GM18526 (cell line): ENCODE results near the gene C17orf113.
A peak's percentile ranks its signal among the peaks of the same experiment; 100 is the strongest.

Experiments
- POLR2A ChIP-seq: IDR thresholded peaks from 3 replicates; pipeline ENCODE4 v1.6.1; 2011; ENCODE audit not compliant: insufficient read length; ENCODE audit errors: extremely low read depth

Gene C17orf113

GRCh38 chr17:42031584-42031983 lies 18.8 kb downstream of the C17orf113 start:
- no peak for TF ChIP-seq POLR2A

- TF ChIP-seq POLR2A: no peak
These were observed 21.6 kb downstream of the C17orf113 start for GRCh38 chr17:42028791-42029127.

GRCh38 chr17:42027961-42028790 lies 22.2 kb downstream of the C17orf113 start:
- no peak for TF ChIP-seq POLR2A

GRCh38 chr17:42027590-42027889 lies 22.9 kb downstream of the C17orf113 start:
- TF ChIP-seq POLR2A: no peak

GRCh38 chr17:42026857-42027589 lies 23.4 kb downstream of the C17orf113 start:
- no peak for TF ChIP-seq POLR2A

- no peak for TF ChIP-seq POLR2A
These were observed 24.5 kb downstream of the C17orf113 start for GRCh38 chr17:42025936-42026335.

GRCh38 chr17:42025191-42025579 lies 25.2 kb downstream of the C17orf113 start:
- TF ChIP-seq POLR2A: no peak

- TF ChIP-seq POLR2A: no peak
These were observed 26.7 kb downstream of the C17orf113 start for GRCh38 chr17:42023524-42024349.

- TF ChIP-seq POLR2A: peak; percentile 79
These were observed 30.6 kb downstream of the C17orf113 start, which contains the start of gene NKIRAS2 for GRCh38 chr17:42019509-42020404. NKIRAS2 (plus strand) TSS chr17:42020090; CDS start chr17:42021578, 1,488 bp downstream.

GRCh38 chr17:42018988-42019387 lies 31.4 kb downstream of the C17orf113 start:
- TF ChIP-seq POLR2A: no peak

GRCh38 chr17:42018339-42018738 lies 32.1 kb downstream of the C17orf113 start:
- TF ChIP-seq POLR2A: no peak

- TF ChIP-seq POLR2A: no peak
These were observed 32.6 kb downstream of the C17orf113 start for GRCh38 chr17:42017866-42018200.

- TF ChIP-seq POLR2A: peak; percentile 76
These were observed 33.2 kb downstream of the C17orf113 start, which contains the start of gene DNAJC7 for GRCh38 chr17:42016941-42017865. DNAJC7 (minus strand) TSS chr17:42017439; CDS start chr17:42017416, 23 bp downstream.

- no peak for TF ChIP-seq POLR2A
These were observed 34.0 kb downstream of the C17orf113 start for GRCh38 chr17:42016411-42016831.
